HG03520 (cell line): ENCODE results near the gene SLC5A1.
"Not testable (repeated sequence)": the region's sequence is repeated elsewhere in the genome, so short reads cannot be mapped to it uniquely, and the experiment has no call there.

ENCODE experiments used
- ATAC-seq: cut with Tn5 transposase; IDR thresholded peaks from one replicate; pipeline ENCODE4 v1.9.1; 2021; ENCODE audit warnings: mild to moderate bottlenecking, moderate library complexity; ENCODE audit not compliant: unreplicated experiment

The SLC5A1 gene

GRCh38 chr22:32142600-32142999 lies 99.5 kb downstream of the SLC5A1 start:
- ATAC-seq: no peak

- ATAC-seq: no peak
Measured at GRCh38 chr22:32144496-32145274, 101.6 kb downstream of the SLC5A1 start.

DNA sequence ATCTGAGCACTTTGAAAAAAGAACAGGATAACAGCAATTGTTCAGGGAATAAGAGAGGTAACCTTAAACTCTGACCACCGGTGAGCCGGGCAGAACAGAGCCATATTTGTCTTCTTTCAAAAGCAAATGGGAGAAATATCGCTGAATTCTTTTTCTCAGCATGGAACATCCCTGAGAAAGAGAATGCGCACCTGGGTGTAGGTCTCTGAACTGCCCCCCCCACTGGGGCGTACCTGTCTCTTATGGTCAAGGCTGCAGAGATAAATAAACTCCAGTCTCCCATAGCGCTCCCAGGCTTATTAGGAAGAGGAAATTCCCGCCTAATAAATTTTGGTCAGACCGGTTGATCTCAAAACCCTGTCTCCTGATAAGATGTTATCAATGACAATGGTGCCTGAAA lies 104.1 kb downstream of the SLC5A1 start:
- not testable (repeated sequence) for ATAC-seq

GRCh38 chr22:32148372-32148771 lies 105.3 kb downstream of the SLC5A1 start:
- not testable (repeated sequence) for ATAC-seq

GRCh38 chr22:32150647-32151046 lies 107.6 kb downstream of the SLC5A1 start:
- ATAC-seq: not testable (repeated sequence)

- ATAC-seq: not testable (repeated sequence)
Measured at GRCh38 chr22:32151641-32152040, 108.6 kb downstream of the SLC5A1 start.

DNA sequence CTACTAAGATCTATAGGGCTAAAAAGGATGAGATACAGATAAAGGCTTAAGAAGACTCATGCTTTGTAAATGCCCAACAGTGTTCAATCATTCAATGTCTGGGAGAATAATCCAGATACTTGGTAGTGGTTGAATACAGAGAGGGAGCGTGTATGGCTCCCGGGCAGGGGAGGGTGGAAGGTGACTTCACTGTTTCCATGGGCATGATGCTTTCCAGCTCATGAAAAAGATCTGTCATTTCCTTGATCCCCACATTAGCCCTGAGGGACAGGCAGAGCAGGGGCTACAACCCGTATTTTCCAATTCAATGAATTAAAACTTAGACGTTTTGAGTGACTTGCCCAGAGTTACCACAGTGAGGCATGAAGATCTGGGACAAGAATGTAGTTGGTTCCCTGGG lies 111.7 kb downstream of the SLC5A1 start:
- ATAC-seq: not testable (repeated sequence)

- ATAC-seq: not testable (repeated sequence)
Measured at GRCh38 chr22:32157632-32158031, 114.6 kb downstream of the SLC5A1 start.

DNA sequence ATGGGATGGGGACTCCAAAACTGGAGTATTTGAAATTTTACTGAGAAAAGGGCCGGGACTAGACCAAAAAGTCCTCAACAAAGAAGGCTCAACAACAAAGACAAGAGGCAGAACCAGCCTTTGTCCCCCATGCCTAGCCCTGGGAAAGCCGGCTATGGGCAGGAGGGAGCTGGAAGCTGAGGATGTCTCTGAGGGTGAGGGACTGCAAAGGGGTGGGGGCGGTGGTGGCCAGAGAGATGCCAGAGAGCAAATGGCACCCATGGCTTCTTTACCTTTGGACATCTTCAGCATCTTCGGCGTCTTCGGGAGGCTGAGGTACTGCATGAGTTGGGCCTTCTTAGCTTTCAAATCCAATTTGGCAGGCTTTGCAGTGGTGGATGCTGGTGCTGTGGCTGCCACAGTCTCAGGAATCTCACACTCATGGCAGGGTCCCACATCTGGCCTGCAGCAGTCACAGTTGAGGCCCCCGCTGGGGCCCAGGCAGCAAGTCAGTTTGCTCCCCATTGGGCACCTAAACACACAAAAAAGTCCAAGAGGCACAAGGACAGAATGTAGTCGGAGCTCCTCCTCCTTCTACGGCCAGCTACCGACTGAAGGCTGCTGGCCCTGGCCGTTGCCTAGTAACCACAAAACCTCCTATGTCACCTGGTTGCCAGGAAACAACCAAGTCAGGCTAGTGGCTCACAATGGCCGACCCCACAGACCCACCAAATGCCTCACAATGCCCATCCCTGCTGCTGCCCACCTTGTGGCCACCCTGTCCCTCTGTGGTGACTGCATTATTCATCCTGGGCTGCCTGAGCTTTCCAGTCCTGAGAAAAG lies 115.9 kb downstream of the SLC5A1 start, which contains the start of gene C22orf42:
Gene C22orf42, minus strand, starts transcription at position 592 of the 822 bp plus-strand sequence. Its CDS starts 88 bp downstream, at position 504.
- no peak for ATAC-seq

DNA sequence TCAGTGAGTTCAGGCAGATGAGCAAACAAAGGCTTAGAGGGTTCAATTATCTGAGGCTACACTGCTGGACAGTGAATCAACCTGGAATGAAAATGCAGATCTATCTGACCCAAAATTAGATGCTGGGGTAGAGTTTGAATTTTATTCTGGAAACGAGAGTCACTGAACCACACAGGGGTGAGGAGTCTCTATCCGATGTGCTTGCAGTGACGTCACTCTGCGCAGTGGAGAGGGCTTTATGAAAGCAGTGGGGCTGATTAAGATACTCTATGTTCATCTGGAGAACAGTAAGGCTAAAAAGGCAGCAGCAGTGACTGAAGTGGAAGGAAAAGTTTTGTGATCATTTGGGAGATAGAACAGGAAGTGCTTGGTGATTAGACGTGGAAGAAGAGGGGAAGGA lies 117.3 kb downstream of the SLC5A1 start:
- not testable (repeated sequence) for ATAC-seq
